HEK293 (cell line): ENCODE results near the gene TICRR.

Source experiments
- ZNF174 ChIP-seq: fragments of 450-650 bp; formaldehyde crosslinking; IDR thresholded peaks from 2 replicates; pipeline ENCODE4 v1.5.0; 2017; ENCODE audit warnings: missing biosample characterization, mild to moderate bottlenecking, missing genetic modification characterization
- ZNF274 ChIP-seq, 2 experiments: fragments of 200-500 bp in 1 of 2; fragments of 450-650 bp in 1 of 2; sonication (Bioruptor generic) in 1 of 2; formaldehyde crosslinking in 1 of 2; IDR thresholded peaks; 2 replicates each; pipeline versions ENCODE4 v1.5.1 to v1.6.1; 2014 to 2016; ENCODE audit warnings: borderline replicate concordance in 1 of 2, inconsistent platforms in 1 of 2, low read length in 1 of 2, missing biosample characterization in 1 of 2, missing genetic modification characterization in 1 of 2

- TF ChIP-seq ZNF174 (tag by site-specific recombination) (no peak), ZNF274 (IDR thresholded peaks at IDR 0.05; ENCODE audit: low read length) (no peak), ZNF274 (tag by site-specific recombination; IDR thresholded peaks at IDR 0.05; ENCODE audit: borderline replicate concordance) (no peak)
These were observed 12.7 kb downstream of the TICRR start for GRCh38 chr15:89587955-89588354.
